Measurements from ENCODE around the gene BLM. TPM values are rescaled to one million over a fixed set of nuclear protein-coding genes. Genes with fewer than 3 reads are reported as not detected.

BLM gene
- total and polyA plus RNA-seq, 2 of the 13 experiments (the other 11 are each of a cell fraction or from before 2014, with no cell fraction given): 5.1 to 11.8 TPM

GRCh38 chr15:90744759-90745402, 27.7 kb downstream of the BLM start (continued):
- TF ChIP-seq ZC3H4 (CRISPR knock-in tag; IDR thresholded peaks at IDR 0.05; ENCODE audit: borderline replicate concordance) (no peak), PATZ1 (CRISPR knock-in tag; IDR thresholded peaks at IDR 0.05) (no peak), ZFP37 (CRISPR knock-in tag; IDR thresholded peaks at IDR 0.05; ENCODE audit: borderline replicate concordance) (no peak), ARNT (IDR thresholded peaks at IDR 0.05) (no peak), ZNF333 (CRISPR knock-in tag; IDR thresholded peaks at IDR 0.05; ENCODE audit: borderline replicate concordance) (no peak), AGO2 (optimal IDR thresholded peaks at IDR 0.05; ENCODE audit: low read depth, low read length) (no peak), ZNF7 (CRISPR knock-in tag; IDR thresholded peaks at IDR 0.05) (no peak)

DNA sequence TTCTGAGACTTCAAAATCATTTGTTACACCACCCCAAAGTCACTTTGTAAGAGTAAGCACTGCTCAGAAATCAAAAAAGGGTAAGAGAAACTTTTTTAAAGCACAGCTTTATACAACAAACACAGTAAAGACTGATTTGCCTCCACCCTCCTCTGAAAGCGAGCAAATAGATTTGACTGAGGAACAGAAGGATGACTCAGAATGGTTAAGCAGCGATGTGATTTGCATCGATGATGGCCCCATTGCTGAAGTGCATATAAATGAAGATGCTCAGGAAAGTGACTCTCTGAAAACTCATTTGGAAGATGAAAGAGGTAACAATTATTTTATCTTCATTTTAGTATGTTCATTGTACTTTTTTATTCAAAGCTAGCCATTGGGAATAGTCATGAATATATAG, 32.6 kb downstream of the BLM start:
- TF ChIP-seq ZNF256 (CRISPR knock-in tag; conservative IDR thresholded peaks at IDR 0.05) (no peak), PLSCR1 (CRISPR knock-in tag; IDR thresholded peaks at IDR 0.05; ENCODE audit: borderline replicate concordance) (no peak), ZNF543 (CRISPR knock-in tag; IDR thresholded peaks at IDR 0.05) (no peak), ZNF577 (CRISPR knock-in tag; IDR thresholded peaks at IDR 0.05; ENCODE audit: borderline replicate concordance, low read depth) (no peak), SNAPC5 (CRISPR knock-in tag; IDR thresholded peaks at IDR 0.05; ENCODE audit: borderline replicate concordance) (no peak)
- ChIA-PET POLR2A (no interaction called here), CTCF (ENCODE audit: low intra/inter-chr PET ratio, low total read pairs) (no interaction called here)
- in situ Hi-C loops (cut with HindIII; ENCODE audit: extremely low pct_ligation_motif_present, low pct_unique_long_range_greater_than_20kb): no loop called here
- Histone ChIP-seq H3K9ac (ENCODE audit: insufficient read depth, low read depth, low read length) (no peak overlapping the region), H4K20me1 (ENCODE audit: insufficient read depth, low read length) (no peaks in the 10 kb centered on the region), H3K79me2 (ENCODE audit: insufficient read depth, low read length) (no peaks in the 10 kb centered on the region), H2AFZ (ENCODE audit: low read length) (no peak overlapping the region), H3K27me3 (ENCODE audit: control insufficient read depth in 1 of 2, insufficient read depth in 2 of 2, low read length in 2 of 2) (no peaks in the 10 kb centered on the region), H3K27ac (ENCODE audit: extremely low read length, insufficient read depth, low read length) (no peak overlapping the region), H3K4me1 (ENCODE audit: insufficient read depth, low read length) (peaks cover 10% of the 10 kb centered on the region), H3K9me3 (ENCODE audit: low read length) (no peaks in the 10 kb centered on the region), H3K36me3 (replicated peaks in 1 of 2; ENCODE audit: control insufficient read depth in 1 of 2, insufficient read depth in 2 of 2, low read length in 2 of 2) (peaks cover 0 to 2% of the 10 kb centered on the region in 2 experiments; a peak in 1 of 5 replicates), H3K4me2 (ENCODE audit: low read depth, low read length) (no peak overlapping the region), H3K4me3 (replicated peaks in 1 of 3; ENCODE audit: insufficient read depth in 1 of 3, low read depth in 2 of 3, low read length in 3 of 3) (no peak overlapping the region)
- 97% methylated on average over 3 of the region's 3 CpGs for WGBS (ENCODE audit: low lambda C conversion rate)
- no peak for DNase-seq (ENCODE audit: low spot score)
- no peak for ATAC-seq
- FAIRE-seq: no peak
- BruUV-seq (replicated peaks): no TSS peak
- intact Hi-C loops (cut with micrococcal nuclease; ENCODE audit: unreplicated experiment): no loop called here

Measured in HepG2 (cell line).